NCI-H446 (cell line): ENCODE measurements around the gene NELFB.
"Not testable (repeated sequence)": the region's sequence is repeated elsewhere in the genome, so short reads cannot be mapped to it uniquely, and the experiment has no call there.

Experiments
- DNase-seq, 2 experiments: peaks; one replicate each; lab custom pipeline; 2025; lab: John Stamatoyannopoulos, UW

NELFB gene

DNA sequence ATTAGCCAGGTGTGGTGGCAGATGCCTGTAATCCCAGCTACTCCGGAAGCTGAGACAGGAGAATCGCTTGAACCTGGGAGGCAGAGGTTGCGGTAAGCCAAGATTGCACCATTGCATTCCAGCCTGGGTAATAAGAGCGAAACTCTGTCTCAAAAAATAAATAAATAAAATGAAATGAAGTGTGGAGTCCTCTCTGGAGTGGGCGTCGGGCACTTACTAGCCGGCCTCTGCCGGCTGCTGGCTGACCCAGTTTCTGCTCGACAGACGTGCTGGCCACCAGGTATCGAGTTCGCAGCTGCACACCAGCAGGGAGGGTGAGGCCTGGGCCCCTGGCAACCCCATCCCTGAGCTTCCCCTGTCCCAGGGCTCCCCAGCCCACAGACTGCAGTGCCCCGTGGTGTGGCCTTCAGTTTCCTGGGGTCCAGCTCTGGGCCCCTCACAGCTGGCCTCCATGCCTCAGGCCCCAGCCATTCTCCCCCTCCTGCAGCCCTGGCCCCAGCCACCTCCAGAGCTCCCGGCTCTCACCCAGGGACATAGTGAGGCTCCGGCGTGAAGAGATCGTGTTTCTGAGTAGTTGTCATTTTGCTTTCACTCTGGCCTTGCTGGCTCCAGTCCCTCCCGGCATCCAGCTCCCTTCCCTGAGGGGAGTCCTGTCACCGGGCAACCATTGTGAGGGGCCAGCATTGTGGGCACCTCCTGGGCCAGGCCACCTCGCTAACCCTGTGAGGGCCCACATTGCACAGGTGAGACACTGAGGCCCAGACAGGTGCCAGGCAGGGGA, 7.8 kb upstream of the NELFB start:
- DNase-seq = no peak

GRCh38 chr9:137247916-137248175, 7.3 kb upstream of the NELFB start:
- DNase-seq = no peak

GRCh38 chr9:137250329-137251193, 4.6 kb upstream of the NELFB start:
- no peak for DNase-seq

GRCh38 chr9:137251194-137251461, 4.0 kb upstream of the NELFB start, which contains the start of gene STPG3:
Gene STPG3 (plus strand): TSS chr9:137251286. CDS start chr9:137251287, 1 bp downstream.
- DNase-seq = no peak

DNA sequence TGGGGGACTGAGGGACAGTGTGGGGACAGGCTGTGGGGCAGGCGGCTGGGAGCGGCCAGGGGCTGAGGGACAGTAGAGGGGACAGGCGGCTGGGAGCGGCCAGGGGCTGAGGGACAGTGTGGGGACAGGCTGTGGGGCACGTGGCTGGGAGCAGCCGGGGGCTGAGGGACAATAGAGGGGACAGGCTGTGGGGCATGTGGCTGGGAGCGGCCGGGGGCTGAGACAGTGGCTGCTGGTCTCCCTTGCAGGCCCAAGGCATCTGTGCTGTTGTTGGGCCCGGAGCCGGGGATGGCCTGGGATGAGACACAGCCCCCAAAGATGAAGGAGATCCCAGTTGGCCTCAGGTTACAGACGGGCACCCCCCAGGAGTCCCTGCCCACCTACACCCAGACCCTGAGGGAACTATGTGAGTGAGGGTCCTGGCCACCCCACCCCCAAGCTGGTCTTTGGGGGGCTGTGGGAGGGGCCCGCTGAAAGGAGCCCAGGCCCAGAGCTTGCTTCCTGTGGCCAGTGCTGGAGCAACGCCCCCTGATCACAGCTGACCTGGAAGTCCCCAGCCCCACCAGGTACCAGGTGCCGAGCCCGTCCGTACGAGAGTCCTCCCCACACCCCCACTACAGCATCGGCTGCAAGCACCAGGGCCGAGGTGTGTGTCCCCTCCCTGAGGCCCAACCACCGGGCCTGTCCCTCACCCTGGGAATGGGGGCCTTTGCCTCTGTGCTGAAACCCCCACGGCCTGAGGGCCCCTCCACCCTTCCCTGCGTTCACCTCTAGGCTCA, 3.4 kb upstream of the NELFB start:
- no peak for DNase-seq

GRCh38 chr9:137252555-137253506, 2.3 kb upstream of the NELFB start:
- no peak for DNase-seq

GRCh38 chr9:137253717-137254623, 1.2 kb upstream of the NELFB start:
- DNase-seq = no peak

- peak in 1 of 2 experiments; percentile 34 for DNase-seq
Measured at GRCh38 chr9:137255448-137256114, 454 bp downstream of the NELFB start.

DNA sequence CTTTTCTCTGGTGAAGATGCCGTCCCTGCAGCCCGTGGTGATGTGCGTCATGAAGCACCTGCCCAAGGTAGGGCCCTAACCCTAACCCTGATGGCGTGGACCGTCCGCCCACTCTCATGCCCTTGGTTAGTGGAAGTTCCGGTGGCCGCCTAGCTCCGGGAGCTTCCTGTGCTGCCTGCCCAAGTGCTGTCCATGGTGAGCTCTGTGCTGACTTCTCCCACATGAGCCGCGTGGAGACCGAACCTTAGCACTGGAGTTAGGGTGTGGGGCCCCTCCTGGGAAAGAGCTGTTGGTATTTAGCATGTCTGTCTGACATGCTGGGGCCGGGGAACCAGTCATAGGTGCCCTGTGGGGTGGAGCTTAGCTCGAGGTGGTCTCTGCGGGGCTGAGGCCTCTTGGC, 1.2 kb downstream of the NELFB start:
- DNase-seq = no peak

GRCh38 chr9:137256856-137257255, 1.7 kb downstream of the NELFB start:
- DNase-seq = no peak

DNA sequence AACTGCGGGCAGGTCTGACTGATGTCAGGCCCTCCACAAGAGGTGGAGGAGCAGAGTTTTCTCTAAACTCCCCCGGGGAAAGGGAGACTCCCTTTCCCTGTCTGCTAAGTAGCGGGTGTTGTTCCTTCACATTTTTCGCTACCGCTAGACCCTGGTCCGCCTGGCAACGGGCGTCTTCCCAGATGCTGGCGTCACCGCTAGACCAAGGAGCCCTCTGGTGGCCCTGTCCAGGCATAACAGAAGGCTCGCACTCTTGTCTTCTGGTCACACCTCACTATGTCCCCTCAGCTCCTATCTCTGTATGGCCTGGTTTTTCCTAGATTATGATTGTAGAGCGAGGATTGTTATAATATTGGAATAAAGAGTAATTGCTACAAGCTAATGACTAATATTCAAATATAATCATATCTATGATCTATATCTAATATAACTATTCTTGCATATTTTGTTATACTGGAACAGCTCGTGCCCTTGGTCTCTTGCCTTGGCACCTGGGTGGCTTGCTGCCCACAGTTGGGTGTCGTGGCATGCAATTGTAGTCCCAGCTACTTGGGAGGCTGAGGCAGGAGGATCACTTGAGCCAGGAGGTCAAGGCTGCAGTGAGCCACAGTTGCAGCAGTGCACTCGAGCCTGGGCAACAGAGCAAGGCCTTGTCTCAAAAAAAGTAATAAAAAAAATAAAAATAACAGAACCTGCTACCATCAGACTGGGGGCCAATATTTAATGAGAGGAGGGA, 7.2 kb downstream of the NELFB start:
- DNase-seq = not testable (repeated sequence)

- no peak for DNase-seq
Measured at GRCh38 chr9:137262909-137263285, 7.8 kb downstream of the NELFB start.

DNA sequence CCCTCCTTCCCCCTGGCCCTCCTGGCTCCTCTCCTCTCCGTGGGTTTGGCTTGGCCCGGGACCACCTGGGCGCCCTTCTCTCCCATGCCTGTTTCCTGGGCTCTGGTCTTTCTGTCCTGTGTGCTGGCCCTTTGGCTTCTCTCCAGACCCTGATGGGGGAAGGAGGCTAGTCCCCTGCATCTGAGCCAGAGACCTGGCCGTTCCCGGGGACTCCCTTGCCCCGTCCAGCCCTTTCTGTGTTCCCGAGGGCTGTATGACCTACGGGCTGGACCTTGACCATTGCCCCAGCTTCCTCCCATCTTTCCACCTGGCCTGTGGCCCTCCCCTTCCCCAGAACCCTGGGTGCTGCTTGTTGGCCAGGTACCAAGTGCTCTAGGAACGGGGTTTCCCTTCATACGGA, 8.4 kb downstream of the NELFB start:
- no peak for DNase-seq

DNA sequence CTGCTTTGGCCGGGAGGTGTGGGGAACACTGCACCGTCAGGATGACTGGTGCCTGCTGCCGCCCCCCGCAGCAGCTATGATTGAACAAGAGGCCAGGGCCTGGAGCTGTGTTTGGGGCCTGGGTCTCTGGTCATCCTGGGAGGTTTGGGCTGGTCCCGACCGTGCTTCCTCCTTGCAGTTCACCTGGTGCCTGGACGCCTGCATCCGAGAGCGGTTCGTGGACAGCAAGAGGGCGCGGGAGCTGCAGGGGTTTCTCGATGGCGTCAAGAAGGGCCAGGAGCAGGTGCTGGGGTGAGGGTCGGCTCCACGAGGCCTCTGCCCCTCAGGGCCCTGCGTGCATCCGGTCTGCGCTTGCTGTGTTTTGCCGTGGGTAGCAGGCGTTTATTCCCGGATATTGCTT, 8.9 kb downstream of the NELFB start:
- no peak for DNase-seq

- DNase-seq = no peak
Measured at GRCh38 chr9:137265496-137266161, 10.5 kb downstream of the NELFB start.

DNA sequence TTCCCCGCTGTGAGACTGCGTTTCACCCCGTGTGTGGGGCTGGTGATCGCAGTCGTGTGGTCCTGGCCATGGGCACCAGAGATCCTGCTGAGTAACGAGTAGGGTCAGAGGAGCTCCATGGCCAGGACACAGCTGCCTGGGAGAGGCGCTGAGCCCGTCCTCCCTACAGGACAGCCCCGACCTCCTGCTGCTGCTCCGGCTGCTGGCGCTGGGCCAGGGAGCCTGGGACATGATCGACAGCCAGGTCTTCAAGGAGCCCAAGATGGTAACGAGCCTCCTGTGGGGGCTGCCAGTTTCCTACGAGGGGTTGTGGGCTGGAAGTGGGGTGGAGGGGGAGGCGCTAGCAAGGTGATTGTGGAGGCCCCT, 11.0 kb downstream of the NELFB start:
- no peak for DNase-seq

DNA sequence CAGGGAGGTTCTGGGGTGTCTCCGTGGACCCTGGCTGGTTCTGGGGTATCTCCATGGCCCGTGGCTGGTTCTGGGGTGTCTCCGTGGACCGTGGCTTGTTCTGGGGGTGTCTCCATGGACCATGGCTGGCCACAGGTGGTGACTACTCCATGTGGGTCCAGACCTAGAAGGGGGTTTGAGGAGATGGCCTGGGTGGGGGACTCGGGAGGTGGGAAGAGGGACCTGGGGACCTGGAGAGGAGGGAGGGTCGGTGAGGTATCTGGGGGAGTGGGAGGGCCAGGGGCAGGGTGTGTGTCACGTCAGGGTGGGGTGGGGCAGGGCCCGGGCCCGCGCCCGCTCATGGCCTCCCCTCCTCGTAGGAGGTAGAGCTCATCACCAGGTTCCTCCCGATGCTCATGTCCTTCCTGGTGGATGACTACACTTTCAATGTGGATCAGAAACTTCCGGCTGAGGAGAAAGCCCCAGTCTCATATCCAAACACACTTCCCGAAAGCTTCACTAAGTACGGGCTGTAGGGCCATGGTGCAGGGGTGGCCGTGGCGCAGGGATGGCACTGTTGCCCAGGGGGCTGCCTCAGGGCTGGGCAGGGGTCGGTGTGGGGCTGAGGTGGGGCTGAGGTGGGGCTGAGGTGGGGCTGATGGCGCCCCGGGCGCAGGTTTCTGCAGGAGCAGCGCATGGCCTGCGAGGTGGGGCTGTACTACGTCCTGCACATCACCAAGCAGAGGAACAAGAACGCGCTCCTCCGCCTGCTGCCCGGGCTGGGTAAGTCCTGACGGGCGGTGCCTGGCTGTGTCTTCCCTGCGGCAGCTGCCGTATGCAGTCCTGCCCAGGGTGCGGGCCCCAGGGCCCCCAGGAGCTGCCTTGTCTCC, 11.7 kb downstream of the NELFB start:
- no peak for DNase-seq

DNA sequence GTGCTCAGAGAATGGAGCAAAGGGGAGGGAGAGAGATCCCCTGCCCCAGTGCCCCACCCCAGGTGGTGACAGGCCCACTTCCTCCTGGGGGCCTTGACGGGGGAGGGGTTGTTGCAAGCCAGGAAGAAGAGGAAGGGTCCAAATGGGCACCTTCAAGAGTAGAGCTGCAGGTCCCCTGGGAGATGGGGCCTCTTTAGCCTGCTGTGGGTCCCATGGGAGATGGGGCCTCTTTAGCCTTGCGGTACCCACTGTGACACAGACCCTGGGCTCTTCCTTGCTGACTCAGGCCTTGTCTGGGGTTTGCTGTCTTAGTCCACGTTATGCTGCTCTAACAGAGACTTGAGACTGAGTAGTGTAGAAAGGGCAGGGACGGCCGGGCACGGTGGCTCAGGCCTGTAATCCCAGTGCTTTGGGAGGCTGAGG, 12.8 kb downstream of the NELFB start:
- no peak for DNase-seq
